Neural progenitor cell (in vitro differentiated cells): ENCODE data around the gene INPP5J. TPM values are rescaled to one million over a fixed set of nuclear protein-coding genes. Genes with fewer than 3 reads are reported as not detected.
"Not testable (repeated sequence)": the region's sequence is repeated elsewhere in the genome, so short reads cannot be mapped to it uniquely, and the experiment has no call there.

Source experiments
- DNase-seq: peaks from one replicate; pipeline ENCODE4 v3.0.0-alpha.2; 2016; ENCODE audit warnings: low spot score
- H2AFZ ChIP-seq: fragments of 200-600 bp; sonication (generic); replicated peaks from 2 replicates; pipeline ENCODE4 v1.6.1; 2016; ENCODE audit warnings: antibody characterized with exemption
- H3F3A ChIP-seq: fragments of 200-600 bp; sonication (generic); 2 replicates; pipeline ENCODE4 v1.6.1; 2016; ENCODE audit warnings: antibody characterized with exemption, low read depth
- H3K27ac ChIP-seq: fragments of 200-600 bp; sonication (generic); 2 replicates; pipeline ENCODE4 v1.5.1; 2016; ENCODE audit warnings: mild to moderate bottlenecking
- H3K27me3 ChIP-seq: fragments of 200-600 bp; sonication (generic); 2 replicates; pipeline ENCODE4 v1.6.1; 2016; ENCODE audit warnings: mild to moderate bottlenecking, moderate library complexity
- H3K36me3 ChIP-seq: fragments of 200-600 bp; sonication (generic); 2 replicates; pipeline ENCODE4 v1.5.1; 2016
- H3K4me1 ChIP-seq: fragments of 200-600 bp; sonication (generic); 2 replicates; pipeline ENCODE4 v1.6.1; 2016; ENCODE audit warnings: mixed run types
- H3K4me2 ChIP-seq: fragments of 200-600 bp; sonication (generic); 2 replicates; pipeline ENCODE4 v1.6.1; 2016
- H3K4me3 ChIP-seq: fragments of 200-600 bp; sonication (generic); 2 replicates; pipeline ENCODE4 v1.5.1; 2016
- H3K79me2 ChIP-seq: fragments of 200-600 bp; sonication (generic); 2 replicates; pipeline ENCODE4 v1.6.1; 2016; ENCODE audit warnings: low read depth
- H3K9ac ChIP-seq: fragments of 200-600 bp; sonication (generic); 2 replicates; pipeline ENCODE4 v1.6.1; 2016
- H3K9me3 ChIP-seq: fragments of 200-600 bp; sonication (generic); 2 replicates; pipeline ENCODE4 v1.5.1; 2016; ENCODE audit warnings: low read depth
- H4K20me1 ChIP-seq: fragments of 200-600 bp; sonication (generic); 2 replicates; pipeline ENCODE4 v1.6.1; 2016; ENCODE audit warnings: low read depth
- H3K27ac Mint-ChIP-seq: 3 replicates; pipeline ENCODE4 v1.8.0; 2021; ENCODE audit warnings: mixed read lengths
- H3K27me3 Mint-ChIP-seq: 2 replicates; pipeline ENCODE4 v1.8.0; 2022; ENCODE audit warnings: low read depth, mild to moderate bottlenecking, inconsistent platforms, moderate library complexity, mixed read lengths; ENCODE audit not compliant: insufficient read depth
- H3K36me3 Mint-ChIP-seq: 3 replicates; pipeline ENCODE4 v1.8.0; 2021; ENCODE audit warnings: mixed read lengths
- H3K4me1 Mint-ChIP-seq: 3 replicates; pipeline ENCODE4 v1.8.0; 2021; ENCODE audit warnings: mixed read lengths
- H3K4me3 Mint-ChIP-seq: 3 replicates; pipeline ENCODE4 v1.8.0; 2021; ENCODE audit warnings: mild to moderate bottlenecking, moderate library complexity, mixed read lengths
- H3K9me3 Mint-ChIP-seq: 3 replicates; pipeline ENCODE4 v1.8.0; 2020; ENCODE audit warnings: mixed read lengths
- EZH2 ChIP-seq: fragments of 200-600 bp; sonication (generic); IDR thresholded peaks from 2 replicates; pipeline ENCODE4 v1.6.1; 2017; ENCODE audit warnings: antibody characterized with exemption, mild to moderate bottlenecking, moderate library complexity
- EZH2phosphoT487 ChIP-seq: fragments of 200-600 bp; sonication (generic); IDR thresholded peaks from 2 replicates; pipeline ENCODE4 v1.6.1; 2017; ENCODE audit warnings: antibody characterized with exemption
- total RNA-seq: library from RNA; depleted of rRNA; stranded (reverse); fragments of >200 nt; gene quantifications from 2 replicates; pipeline ENCODE4 v1.2.3, GENCODE V29; 2015; ENCODE audit warnings: low replicate concordance
- TF ChIP-seq, protein P1 (sequence below): fragments of 200-600 bp; sonication (generic); IDR thresholded peaks from 2 replicates; pipeline ENCODE4 v1.5.1; 2017; ENCODE audit warnings: antibody characterized with exemption, mild to moderate bottlenecking

The INPP5J gene
- total RNA-seq, 1 donor from 2014 or later = 1.5 TPM

DNA sequence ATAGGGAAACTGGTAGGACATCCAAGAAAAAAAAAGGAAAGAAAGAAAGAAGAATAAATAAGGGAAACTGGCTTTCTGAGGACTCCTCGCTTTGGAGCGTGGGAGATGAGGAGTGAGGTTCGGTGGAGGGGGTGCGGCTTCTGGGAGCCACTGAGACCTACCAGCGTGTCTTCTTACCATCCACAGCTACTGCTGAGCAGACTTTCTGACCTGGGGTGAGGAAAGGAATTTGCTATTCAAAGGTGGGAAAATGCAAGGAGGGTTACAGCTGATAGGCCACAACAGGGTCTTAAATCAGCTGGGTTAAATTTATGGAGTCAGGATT, 14.9 kb upstream of the INPP5J start:
- TF ChIP-seq EZH2phosphoT487 (no peak), EZH2 (no peak)
- TF ChIP-seq, protein P1, sequence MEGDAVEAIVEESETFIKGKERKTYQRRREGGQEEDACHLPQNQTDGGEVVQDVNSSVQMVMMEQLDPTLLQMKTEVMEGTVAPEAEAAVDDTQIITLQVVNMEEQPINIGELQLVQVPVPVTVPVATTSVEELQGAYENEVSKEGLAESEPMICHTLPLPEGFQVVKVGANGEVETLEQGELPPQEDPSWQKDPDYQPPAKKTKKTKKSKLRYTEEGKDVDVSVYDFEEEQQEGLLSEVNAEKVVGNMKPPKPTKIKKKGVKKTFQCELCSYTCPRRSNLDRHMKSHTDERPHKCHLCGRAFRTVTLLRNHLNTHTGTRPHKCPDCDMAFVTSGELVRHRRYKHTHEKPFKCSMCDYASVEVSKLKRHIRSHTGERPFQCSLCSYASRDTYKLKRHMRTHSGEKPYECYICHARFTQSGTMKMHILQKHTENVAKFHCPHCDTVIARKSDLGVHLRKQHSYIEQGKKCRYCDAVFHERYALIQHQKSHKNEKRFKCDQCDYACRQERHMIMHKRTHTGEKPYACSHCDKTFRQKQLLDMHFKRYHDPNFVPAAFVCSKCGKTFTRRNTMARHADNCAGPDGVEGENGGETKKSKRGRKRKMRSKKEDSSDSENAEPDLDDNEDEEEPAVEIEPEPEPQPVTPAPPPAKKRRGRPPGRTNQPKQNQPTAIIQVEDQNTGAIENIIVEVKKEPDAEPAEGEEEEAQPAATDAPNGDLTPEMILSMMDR = no peak
- Mint-ChIP-seq H3K4me3 (peak overlapping the region; percentile 91), H3K27me3 (peaks cover 5% of the 10 kb centered on the region), H3K4me1 (peaks cover 12% of the 10 kb centered on the region), H3K27ac (peak overlapping the region; percentile 44), H3K36me3 (peaks cover 2% of the 10 kb centered on the region), H3K9me3 (no peaks in the 10 kb centered on the region)
- Histone ChIP-seq H2AFZ (no peak overlapping the region), H4K20me1 (peaks cover 12% of the 10 kb centered on the region), H3K4me3 (peak overlapping the region; percentile 57), H3K9ac (no peak overlapping the region), H3K4me2 (peak overlapping the region; percentile 60), H3K9me3 (no peaks in the 10 kb centered on the region), H3K36me3 (no peaks in the 10 kb centered on the region), H3K4me1 (no peaks in the 10 kb centered on the region), H3K79me2 (no peaks in the 10 kb centered on the region), H3K27me3 (peaks cover 44% of the 10 kb centered on the region), H3F3A (peaks cover 7% of the 10 kb centered on the region), H3K27ac (no peak overlapping the region)
- no peak for DNase-seq

DNA sequence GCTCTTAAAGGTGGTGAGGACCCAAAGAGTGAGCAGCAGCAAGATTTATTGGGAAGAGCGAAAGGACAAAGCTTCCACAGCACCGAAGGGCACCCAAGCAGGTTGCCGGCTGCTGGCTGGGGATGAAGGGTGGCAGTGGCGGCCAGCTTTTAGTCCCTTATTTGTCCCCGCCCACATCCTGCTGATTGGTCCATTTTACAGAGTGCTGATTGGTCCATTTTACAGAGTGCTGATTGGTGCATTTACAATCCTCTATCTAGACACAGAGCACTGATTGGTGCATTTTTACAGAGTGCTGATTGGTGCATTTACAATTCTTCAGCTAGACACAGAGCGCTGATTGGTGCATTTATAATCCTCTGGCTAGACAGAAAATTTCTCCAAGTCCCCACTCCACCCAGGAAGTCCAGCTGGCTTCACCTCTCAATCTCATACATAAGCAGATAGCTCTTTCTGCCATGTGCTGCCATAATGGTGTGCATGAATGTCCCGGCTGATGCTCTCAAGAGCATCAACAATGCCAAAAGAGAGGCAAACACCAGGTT, 10.1 kb upstream of the INPP5J start:
- not testable (repeated sequence) for H3K4me3 ChIP-seq, H3K9ac ChIP-seq, H3K79me2 ChIP-seq, DNase-seq, H3K4me1 Mint-ChIP-seq, H3K27me3 Mint-ChIP-seq, H3K9me3 ChIP-seq, H2AFZ ChIP-seq, H3K4me2 ChIP-seq, H3K27ac ChIP-seq, H3K27ac Mint-ChIP-seq, H3K36me3 ChIP-seq, H3K4me3 Mint-ChIP-seq, H3K4me1 ChIP-seq, H3K9me3 Mint-ChIP-seq, H4K20me1 ChIP-seq, H3K36me3 Mint-ChIP-seq, H3F3A ChIP-seq
- peaks cover 10% of the 10 kb centered on the region for H3K27me3 ChIP-seq

DNA sequence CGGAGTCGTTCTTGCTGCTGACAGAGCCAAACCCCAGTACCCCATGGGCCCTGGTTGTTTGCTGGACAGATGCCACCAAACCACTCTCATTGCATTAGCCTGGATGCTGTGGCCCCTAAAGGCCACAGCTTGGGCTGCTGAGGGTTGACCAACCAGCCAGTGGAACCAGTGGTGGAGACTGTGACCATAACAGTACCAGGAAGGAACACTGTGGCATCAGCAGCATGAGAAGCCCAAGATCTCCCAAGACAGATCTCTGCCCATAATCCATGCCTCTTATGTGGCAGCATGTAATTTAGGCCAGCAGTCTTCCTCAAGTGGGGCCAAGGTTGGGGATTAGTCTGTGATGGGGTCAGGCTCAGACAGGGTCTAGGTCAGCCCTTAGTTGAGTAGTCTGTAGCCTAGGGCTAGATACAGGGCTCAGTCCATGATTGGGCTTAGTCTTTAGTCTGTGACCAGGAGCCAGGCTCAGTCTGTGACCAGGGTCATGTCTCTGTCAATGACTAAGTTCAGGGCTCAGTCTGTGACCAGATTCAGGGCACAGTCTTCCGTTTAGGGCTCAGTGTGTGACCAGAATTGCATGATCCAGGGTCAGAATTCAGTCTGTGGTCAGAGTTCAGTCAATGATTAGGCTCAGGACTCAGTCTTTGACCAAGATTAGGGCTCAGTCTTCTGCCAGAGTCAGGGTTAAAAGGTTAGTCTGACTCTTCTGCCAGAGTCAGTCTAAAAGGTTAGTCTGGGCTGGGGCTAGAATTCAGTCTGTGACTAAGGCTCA, 4.5 kb upstream of the INPP5J start:
- Mint-ChIP-seq H3K27me3 (peaks cover 2% of the 10 kb centered on the region), H3K4me3 (no peak overlapping the region), H3K27ac (no peak overlapping the region), H3K9me3 (no peaks in the 10 kb centered on the region), H3K36me3 (no peaks in the 10 kb centered on the region), H3K4me1 (peaks cover 9% of the 10 kb centered on the region)
- Histone ChIP-seq H3K4me2 (no peak overlapping the region), H4K20me1 (no peaks in the 10 kb centered on the region), H2AFZ (no peak overlapping the region), H3K9ac (no peak overlapping the region), H3K27ac (no peak overlapping the region), H3K36me3 (no peaks in the 10 kb centered on the region), H3K4me1 (peaks cover 3% of the 10 kb centered on the region), H3F3A (no peaks in the 10 kb centered on the region), H3K27me3 (no peaks in the 10 kb centered on the region), H3K4me3 (no peak overlapping the region), H3K79me2 (no peaks in the 10 kb centered on the region), H3K9me3 (no peaks in the 10 kb centered on the region)
- no peak for TF ChIP-seq EZH2
- TF ChIP-seq, protein P1 = no peak
- no peak for TF ChIP-seq EZH2phosphoT487
- DNase-seq = no peak

DNA sequence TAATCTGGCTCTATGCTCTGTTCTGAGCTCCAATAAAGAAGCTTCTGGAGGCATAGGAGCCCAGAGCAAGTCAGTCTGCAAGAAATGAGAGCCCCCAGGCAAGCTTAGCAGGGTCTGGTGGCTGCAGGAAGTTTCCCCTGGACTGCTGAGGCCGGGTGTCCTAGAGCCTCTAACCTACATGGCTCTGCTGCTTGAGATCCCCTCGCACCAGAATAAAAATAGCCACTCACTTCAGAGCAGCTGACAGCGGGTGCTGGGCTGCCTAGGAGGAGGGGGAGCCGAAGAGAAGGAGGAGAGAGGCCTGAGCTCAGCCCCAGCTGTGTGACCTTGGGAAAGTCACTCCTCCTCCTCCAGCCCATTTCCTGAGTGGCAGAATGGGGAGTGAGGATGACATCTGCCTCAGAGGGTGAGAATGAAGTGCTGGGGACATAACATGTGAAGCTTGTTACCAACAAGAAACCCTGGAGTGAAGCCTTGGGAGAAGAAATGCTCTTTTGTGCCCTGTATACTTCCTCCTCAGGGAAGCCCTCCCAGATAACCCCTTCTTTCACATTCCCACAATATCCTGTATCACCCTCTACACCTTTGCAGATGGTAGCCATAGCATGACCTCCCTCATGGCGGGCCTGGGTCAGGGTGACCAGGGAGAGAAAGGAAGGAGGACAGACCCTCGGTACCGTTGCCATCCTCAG, 3.6 kb upstream of the INPP5J start:
- no peaks in the 10 kb centered on the region for H3F3A ChIP-seq
- no peak overlapping the region for H3K27ac Mint-ChIP-seq
- H3K36me3 Mint-ChIP-seq = no peaks in the 10 kb centered on the region
- peaks cover 13% of the 10 kb centered on the region for H3K4me1 Mint-ChIP-seq
- no peaks in the 10 kb centered on the region for H3K9me3 Mint-ChIP-seq
- H2AFZ ChIP-seq = no peak overlapping the region
- H3K36me3 ChIP-seq = no peaks in the 10 kb centered on the region
- no peak overlapping the region for H3K27ac ChIP-seq
- TF ChIP-seq, protein P1 = no peak
- TF ChIP-seq EZH2 (no peak), EZH2phosphoT487 (no peak)
- no peaks in the 10 kb centered on the region for H3K9me3 ChIP-seq
- no peaks in the 10 kb centered on the region for H3K27me3 ChIP-seq
- DNase-seq = no peak
- no peaks in the 10 kb centered on the region for H4K20me1 ChIP-seq
- no peaks in the 10 kb centered on the region for H3K79me2 ChIP-seq
- H3K27me3 Mint-ChIP-seq = peaks cover 2% of the 10 kb centered on the region
- H3K4me2 ChIP-seq = no peak overlapping the region
- H3K4me1 ChIP-seq = peaks cover 3% of the 10 kb centered on the region
- H3K4me3 ChIP-seq = no peak overlapping the region
- no peak overlapping the region for H3K4me3 Mint-ChIP-seq
- no peak overlapping the region for H3K9ac ChIP-seq
